HPDE6-E6E7 (cell line): Measurements from ENCODE around the gene BABAM1.

Source experiments
- DNase-seq: peaks from one replicate; pipeline ENCODE4 v3.0.0; 2011; ENCODE audit warnings: missing footprints; ENCODE audit errors: extremely low spot score

BABAM1 gene

GRCh38 chr19:17243211-17243829 is 23.9 kb upstream of the BABAM1 start:
- DNase-seq, result no peak

- no peak for DNase-seq
Observed at GRCh38 chr19:17243830-17244617, 23.2 kb upstream of the BABAM1 start.

GRCh38 chr19:17244618-17245534 is 22.4 kb upstream of the BABAM1 start:
- no peak for DNase-seq

GRCh38 chr19:17245535-17245984 is 21.7 kb upstream of the BABAM1 start, which contains the start of gene NR2F6:
Gene NR2F6, minus strand, starts transcription at chr19:17245919. Its CDS starts 699 bp downstream, at chr19:17245220.
- no peak for DNase-seq

- no peak for DNase-seq
Observed at GRCh38 chr19:17246681-17247425, 20.4 kb upstream of the BABAM1 start.

- DNase-seq, result no peak
Observed at GRCh38 chr19:17248011-17248776, 19.0 kb upstream of the BABAM1 start.

GRCh38 chr19:17249887-17250548 is 17.2 kb upstream of the BABAM1 start:
- no peak for DNase-seq

GRCh38 chr19:17254636-17255035 is 12.6 kb upstream of the BABAM1 start:
- DNase-seq, result no peak

- DNase-seq, result no peak
Observed at GRCh38 chr19:17255150-17255621, 12.1 kb upstream of the BABAM1 start.

GRCh38 chr19:17256130-17256529 is 11.1 kb upstream of the BABAM1 start:
- no peak for DNase-seq

- DNase-seq, result no peak
Observed at GRCh38 chr19:17259118-17259780, 8.0 kb upstream of the BABAM1 start.

- DNase-seq, result no peak
Observed at GRCh38 chr19:17259934-17260333, 7.3 kb upstream of the BABAM1 start.

- DNase-seq, result peak; percentile 89
Observed at GRCh38 chr19:17260842-17261325, 6.4 kb upstream of the BABAM1 start.

- DNase-seq, result no peak
Observed at GRCh38 chr19:17262557-17262956, 4.7 kb upstream of the BABAM1 start.

- DNase-seq, result no peak
Observed at GRCh38 chr19:17263712-17264640, 3.3 kb upstream of the BABAM1 start.

- no peak for DNase-seq
Observed at GRCh38 chr19:17264641-17264979, 2.6 kb upstream of the BABAM1 start, which contains the start of gene USHBP1. Gene USHBP1, minus strand, starts transcription at chr19:17264745. Its CDS starts 446 bp downstream, at chr19:17264299.

- no peak for DNase-seq
Observed at GRCh38 chr19:17266026-17266425, 1.2 kb upstream of the BABAM1 start.

GRCh38 chr19:17266589-17266974 is 661 bp upstream of the BABAM1 start:
- no peak for DNase-seq
